NCI-H446 (cell line): ENCODE measurements around the gene HS2ST1.
A peak's percentile ranks its signal among the peaks of the same experiment; 100 is the strongest.

Source experiments
- DNase-seq, 2 experiments: peaks; one replicate each; lab custom pipeline; 2025; lab: John Stamatoyannopoulos, UW

HS2ST1 gene

GRCh38 chr1:87140831-87141540, 226.6 kb downstream of the HS2ST1 start:
- DNase-seq, result no peak

DNA sequence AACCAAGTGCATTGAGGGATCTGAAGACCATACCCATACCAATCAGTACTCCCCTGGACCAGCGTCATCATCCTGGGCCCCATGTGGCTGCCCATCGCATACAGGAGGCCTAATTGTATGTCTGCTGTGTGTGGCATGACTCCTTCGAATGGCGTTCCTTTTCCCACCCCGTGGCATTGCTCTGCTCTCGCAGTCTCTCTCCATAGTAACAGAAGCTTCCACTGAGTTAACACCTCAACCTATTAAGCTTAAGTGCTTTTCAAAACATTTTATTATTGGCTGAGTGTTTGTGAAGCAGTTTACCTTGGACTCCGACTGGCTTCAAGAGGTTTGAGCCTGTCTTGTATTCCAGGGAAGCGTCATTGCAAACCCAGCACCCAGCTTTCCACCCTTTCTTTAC, 227.1 kb downstream of the HS2ST1 start:
- DNase-seq, result no peak

DNA sequence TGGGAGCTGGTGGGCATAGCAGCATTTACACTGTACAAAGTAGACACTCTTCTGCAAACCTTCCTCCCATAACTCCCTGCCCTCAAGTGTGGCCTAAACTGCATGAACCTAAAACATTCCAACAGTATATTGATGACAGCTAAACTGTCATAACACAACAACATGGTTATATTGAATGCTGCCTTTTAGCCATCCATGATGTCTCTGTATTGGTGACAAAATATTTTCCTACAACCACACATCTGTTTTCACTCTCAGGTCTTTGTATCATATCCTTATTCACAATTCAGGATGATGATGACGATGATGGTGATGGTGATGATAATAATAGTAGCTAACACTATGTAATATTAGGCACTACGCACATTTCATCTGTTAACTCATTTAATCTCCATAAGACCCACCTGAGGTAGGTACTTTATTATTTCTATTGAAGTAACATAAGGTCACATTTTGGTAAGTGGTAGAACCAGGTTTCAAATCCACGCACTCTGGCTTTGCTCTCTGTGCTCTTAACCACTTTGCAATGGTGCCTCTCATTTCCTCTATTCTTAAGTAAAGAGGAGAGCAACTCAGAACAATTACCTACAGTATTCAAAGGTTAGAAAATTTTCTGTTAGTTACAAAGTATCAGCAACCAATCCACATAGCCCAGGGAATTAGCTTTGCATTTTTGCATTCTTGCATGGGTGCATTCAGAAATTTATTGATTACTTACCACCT, 229.1 kb downstream of the HS2ST1 start:
- no peak for DNase-seq

DNA sequence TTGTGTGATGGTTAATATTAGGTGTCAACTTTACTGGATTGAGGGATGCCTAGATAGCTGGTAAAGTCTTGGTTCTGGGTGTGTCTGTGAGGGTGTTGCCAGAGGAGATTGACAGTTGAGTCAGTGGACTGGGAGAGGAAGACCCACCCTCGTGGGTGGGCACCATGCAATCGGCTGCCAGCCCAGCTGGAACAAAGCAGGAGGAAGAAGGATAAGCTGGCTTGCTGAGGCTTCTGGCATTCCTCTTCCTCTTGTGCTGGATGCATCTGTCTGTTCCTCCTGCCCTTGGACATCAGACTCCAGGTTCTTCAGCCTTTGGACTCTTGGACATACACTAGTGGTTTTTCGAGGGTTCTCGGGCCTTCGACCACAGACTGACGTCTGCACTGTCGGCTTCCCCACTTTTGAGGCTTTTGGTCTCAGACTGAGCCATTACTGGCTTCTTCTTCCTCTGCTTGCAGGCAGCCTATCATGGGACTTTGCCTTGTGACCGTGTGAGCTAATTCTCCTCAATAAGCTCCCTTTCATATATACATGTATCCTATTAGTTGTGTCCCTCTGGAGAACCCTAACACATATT, 230.0 kb downstream of the HS2ST1 start:
- DNase-seq, result no peak

DNA sequence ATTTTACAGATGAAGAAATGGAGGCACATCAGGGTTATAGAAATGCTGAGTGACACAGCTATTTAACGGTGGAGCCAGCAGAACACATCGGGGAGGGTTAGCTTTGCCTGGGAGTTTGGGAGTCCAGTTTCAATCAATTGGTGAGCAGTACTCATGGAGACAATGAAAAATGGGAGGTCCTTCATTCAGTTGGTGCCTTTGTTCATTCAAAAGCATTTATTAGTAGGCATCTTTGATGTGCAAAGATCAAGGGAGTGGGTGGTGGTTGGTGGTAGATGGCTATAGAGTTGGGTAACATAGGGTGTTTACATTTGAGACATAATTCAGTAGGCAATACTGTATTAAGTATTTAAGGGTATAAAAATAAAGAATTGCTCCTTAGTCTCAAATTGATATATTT, 230.5 kb downstream of the HS2ST1 start:
- DNase-seq, result no peak

DNA sequence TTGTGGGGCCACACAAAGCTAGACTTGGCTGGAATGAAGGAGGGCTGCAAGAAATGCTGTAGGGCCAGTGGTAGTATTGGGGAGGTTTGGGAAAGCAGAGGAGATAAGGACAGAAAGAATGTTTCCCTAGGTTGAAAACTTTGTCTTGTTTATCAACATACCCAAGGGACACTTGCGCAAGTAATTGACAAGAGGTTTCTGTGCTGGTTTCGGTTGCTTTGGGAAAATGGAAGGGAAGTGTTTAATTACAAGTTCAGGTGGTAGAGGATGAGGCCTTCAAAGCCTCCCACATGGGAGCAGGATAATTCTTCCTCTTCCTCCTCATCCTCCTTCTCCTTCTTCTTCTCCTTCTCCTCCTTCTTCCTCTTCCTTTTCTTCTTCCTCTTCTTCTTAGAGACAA, 232.1 kb downstream of the HS2ST1 start:
- DNase-seq, result no peak

DNA sequence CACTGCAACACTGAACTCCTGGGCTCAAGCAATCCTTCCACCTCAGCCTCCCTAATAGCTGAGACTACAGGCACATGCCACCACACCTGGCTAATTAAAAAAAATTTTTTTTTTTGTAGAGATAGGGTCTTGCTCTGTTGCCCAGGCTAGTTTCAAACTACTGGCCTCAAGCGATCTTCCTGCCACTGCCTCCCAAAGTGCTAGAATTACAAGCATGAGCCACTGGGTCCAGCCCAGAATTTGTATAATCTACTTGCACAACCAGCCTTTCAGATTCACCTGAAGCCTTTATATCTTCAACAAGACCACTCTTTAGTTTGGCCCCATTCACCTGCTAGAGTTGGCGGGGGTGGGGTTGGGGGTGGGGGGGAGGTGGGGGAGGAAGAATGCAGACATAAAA, 232.6 kb downstream of the HS2ST1 start:
- no peak for DNase-seq

DNA sequence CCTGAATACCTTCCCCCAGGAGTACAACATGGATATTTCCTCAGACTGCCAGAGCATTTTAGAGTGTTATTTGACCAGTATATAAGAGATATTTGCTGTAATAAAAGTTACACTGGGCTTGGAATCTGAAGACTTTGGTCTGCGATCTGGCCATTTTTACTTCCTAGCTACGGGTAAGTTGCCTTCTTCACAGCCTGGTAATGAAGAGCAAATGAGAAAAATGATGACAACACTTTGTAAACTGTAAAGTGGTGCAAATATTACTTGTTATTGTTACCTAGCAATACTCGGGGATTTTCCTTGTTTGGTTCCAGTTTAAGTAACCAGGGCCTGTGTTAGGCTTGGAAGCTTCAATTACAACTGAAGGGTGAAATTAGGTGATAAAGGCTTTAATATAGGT, 233.4 kb downstream of the HS2ST1 start:
- DNase-seq, result no peak

DNA sequence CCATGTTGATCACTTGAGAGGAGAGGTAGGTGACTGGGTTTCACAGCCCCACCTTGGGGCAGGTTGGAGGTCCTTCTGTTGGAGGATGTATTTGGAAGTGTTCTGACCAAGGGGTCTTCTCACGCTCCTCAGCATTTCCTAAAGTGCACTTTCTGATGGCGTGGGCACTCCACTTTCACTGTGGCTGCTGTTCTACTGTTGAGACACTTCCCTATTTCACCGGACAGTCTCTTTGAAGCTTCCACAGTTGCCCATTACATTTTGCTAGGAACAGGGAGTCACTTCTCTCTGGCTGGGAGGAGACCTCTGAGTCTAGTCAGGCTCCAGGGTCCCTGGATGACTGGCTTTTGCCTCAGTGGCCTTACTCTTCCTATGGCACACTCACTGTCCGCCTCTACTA, 234.2 kb downstream of the HS2ST1 start:
- no peak for DNase-seq

DNA sequence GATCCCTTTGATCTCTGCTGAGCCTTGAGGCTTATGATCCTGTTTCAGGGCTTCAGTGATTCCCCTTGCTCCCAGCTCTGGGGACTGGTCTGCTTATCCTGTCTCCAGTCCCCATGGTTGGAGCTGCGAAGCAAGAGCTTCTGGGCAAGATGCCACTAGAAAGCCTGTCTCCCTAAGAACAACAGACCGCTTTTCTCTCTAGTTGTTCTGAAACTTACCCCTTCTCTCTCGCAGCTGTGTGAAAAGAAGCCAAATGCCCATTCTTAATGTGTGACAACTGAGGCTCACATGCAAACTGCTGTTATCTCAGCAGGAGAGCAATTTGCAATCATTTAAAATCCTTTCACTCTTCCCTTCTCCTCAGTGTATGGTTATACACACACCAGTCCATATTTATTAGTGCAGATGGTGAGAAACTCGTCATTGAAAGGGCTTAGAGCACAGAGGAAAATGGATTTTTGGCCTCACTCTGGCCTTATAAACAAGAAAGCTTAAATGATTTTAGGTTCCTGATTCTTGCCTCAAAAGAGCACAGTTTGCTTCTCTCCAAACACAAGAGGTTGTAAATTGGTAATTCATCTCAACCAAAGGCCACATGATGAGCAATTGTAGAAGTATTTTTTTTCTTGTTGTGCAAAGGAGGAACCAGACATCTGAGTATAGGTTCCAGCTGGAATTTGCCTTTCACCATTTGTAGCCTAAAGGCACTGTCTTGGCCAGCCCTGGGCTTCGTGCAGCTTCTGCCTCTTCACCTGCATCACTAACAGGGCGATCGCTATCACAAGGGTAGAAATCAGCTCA, 235.0 kb downstream of the HS2ST1 start:
- peak in 1 of 2 experiments; percentile 54 for DNase-seq

- DNase-seq, result no peak
Observed at GRCh38 chr1:87150143-87150542, 235.7 kb downstream of the HS2ST1 start.

- no peak for DNase-seq
Observed at GRCh38 chr1:87151500-87152421, 237.3 kb downstream of the HS2ST1 start.

GRCh38 chr1:87154384-87154783, 239.9 kb downstream of the HS2ST1 start:
- DNase-seq, result no peak

- no peak for DNase-seq
Observed at GRCh38 chr1:87155170-87155569, 240.7 kb downstream of the HS2ST1 start.

- DNase-seq, result no peak
Observed at GRCh38 chr1:87155648-87156047, 241.2 kb downstream of the HS2ST1 start.

- no peak for DNase-seq
Observed at GRCh38 chr1:87156124-87156523, 241.7 kb downstream of the HS2ST1 start.

DNA sequence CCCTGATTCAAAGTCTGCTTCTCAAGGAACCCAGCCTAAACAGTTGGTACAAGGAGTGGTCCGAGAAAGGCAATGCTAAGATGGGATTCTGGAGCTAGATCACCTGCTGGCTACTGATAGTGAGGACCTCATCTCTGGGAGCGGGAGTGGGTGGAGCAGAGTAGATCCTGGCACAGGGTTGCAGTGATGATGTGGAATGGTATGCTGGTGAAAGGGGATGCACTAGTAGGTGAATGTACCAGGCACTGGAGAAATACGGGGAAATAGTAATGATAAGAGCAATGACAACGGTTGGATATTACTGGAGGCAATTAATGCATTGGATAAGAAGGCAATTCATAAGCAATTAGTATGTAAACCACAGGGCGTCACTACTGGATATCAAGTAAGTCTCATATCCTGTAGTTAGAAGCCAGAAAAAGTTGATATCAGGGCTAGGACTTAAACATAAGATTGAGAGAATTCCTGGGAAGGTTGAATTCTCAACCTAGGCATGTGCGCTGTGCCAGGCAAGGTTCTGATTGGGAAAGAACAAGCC, 245.0 kb downstream of the HS2ST1 start:
- DNase-seq, result no peak
